HG02588 (cell line): ENCODE results near the gene GALR1.

Experiments used
- ATAC-seq: cut with Tn5 transposase; IDR thresholded peaks from one replicate; pipeline ENCODE4 v1.9.1; 2021; ENCODE audit warnings: mild to moderate bottlenecking, moderate library complexity; ENCODE audit not compliant: unreplicated experiment

GALR1 gene

GRCh38 chr18:77316641-77317040 lies 67.0 kb downstream of the GALR1 start:
- no peak for ATAC-seq

GRCh38 chr18:77320971-77321559 lies 71.4 kb downstream of the GALR1 start:
- ATAC-seq = no peak

DNA sequence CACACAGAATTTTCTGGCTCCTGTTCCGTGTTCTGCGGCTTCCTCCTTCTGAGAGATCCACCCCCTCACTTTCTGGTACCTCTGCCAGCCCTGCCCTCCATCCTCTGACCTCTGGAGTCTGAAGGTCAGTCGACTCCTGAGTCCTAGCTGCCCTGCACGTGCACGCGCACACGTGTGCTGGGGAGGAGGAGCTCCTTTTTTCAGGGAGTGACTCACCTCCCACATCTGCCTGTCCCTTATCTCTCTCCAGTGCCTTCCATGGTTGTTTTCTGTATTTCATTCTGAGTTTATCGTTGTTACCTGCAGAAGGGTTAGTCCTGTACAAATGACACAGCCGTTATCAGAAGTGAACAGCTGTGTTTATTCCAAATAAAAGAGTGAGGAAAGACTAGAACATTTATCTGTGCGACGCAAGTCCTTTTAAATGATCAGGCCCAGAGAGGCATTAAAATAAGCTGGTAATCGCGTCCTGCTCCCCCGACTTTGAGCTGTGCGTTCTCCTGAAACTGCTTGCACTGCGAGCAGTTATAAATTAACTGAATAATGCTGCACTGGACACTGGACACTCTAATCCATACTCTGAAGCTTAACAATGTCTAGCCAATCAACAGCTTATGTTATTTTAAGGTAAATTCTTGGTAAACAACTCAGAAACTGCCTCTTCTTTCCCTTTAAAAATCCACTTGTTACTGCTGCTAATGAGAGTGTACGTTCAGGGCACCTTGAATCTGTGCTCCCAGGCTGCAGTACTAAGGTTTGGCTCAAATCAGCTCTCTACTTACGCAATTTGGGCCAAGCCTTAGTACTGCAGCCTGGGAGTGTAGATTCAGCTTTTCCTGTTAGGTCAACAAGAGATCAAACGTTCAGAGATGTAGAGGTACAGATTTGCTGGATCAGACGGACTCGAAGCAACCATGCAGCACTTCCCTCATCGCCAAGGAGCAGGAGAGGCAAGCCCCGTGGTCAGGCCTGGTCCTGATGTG lies 72.5 kb downstream of the GALR1 start:
- no peak for ATAC-seq

GRCh38 chr18:77323640-77324299 lies 74.1 kb downstream of the GALR1 start:
- no peak for ATAC-seq
